Measurements from ENCODE around the gene SBSN.
A peak's percentile ranks its signal among the peaks of the same experiment; 100 is the strongest.

GRCh38 chr19:35495107-35496064 lies 32.7 kb downstream of the SBSN start:
- no peak for TF ChIP-seq REST (IDR thresholded peaks at IDR 0.05)
- peak; percentile 98 for TF ChIP-seq CTCF (IDR thresholded peaks at IDR 0.05; ENCODE audit: low read depth, low read length, missing input control)
- TF ChIP-seq TAF1 (conservative IDR thresholded peaks at IDR 0.05): no peak
- TF ChIP-seq FOXA2 (IDR thresholded peaks at IDR 0.05): no peak
- TF ChIP-seq HNF4G (IDR thresholded peaks at IDR 0.05): no peak
